ENCODE data around the gene CCDC126.

DNA sequence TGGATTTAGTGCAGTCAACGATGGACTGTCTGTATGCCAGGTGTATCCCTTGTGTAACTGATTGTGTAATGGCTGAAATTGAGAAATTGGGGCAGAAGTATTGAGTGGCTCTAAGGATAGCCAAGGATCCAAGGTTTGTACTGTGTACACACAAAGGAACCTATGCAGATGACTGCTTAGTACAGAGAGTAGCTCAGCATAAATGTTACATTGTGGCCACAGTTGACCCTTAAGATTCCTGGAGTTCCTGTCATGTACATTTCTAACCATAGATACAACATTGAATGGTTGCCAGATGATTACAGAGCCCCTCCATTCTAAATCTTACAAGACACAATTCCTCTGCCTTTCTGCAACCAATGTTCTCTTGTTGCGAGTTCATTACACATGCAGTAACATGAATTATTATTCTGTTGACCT lies 25.3 kb downstream of the CCDC126 start:
- no peak for TF ChIP-seq POLR2A (IDR thresholded peaks at IDR 0.05)
- TF ChIP-seq, protein P1, sequence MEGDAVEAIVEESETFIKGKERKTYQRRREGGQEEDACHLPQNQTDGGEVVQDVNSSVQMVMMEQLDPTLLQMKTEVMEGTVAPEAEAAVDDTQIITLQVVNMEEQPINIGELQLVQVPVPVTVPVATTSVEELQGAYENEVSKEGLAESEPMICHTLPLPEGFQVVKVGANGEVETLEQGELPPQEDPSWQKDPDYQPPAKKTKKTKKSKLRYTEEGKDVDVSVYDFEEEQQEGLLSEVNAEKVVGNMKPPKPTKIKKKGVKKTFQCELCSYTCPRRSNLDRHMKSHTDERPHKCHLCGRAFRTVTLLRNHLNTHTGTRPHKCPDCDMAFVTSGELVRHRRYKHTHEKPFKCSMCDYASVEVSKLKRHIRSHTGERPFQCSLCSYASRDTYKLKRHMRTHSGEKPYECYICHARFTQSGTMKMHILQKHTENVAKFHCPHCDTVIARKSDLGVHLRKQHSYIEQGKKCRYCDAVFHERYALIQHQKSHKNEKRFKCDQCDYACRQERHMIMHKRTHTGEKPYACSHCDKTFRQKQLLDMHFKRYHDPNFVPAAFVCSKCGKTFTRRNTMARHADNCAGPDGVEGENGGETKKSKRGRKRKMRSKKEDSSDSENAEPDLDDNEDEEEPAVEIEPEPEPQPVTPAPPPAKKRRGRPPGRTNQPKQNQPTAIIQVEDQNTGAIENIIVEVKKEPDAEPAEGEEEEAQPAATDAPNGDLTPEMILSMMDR (IDR thresholded peaks at IDR 0.05): no peak
